Mucosa of stomach (tissue), 1 donor: ENCODE results near the gene ERMAP.
"Not testable (repeated sequence)": the region's sequence is repeated elsewhere in the genome, so short reads cannot be mapped to it uniquely, and the experiment has no call there.

ENCODE experiments used
- H3K27me3 ChIP-seq: one replicate; pipeline ENCODE4 v1.7.0; 2013; ENCODE audit warnings: mild to moderate bottlenecking, low read length; ENCODE audit not compliant: control insufficient read depth, insufficient read depth
- H3K36me3 ChIP-seq: one replicate; pipeline ENCODE4 v1.7.0; 2013; ENCODE audit warnings: low read length; ENCODE audit not compliant: control insufficient read depth, insufficient read depth
- H3K4me1 ChIP-seq: one replicate; pipeline ENCODE4 v1.7.0; 2013; ENCODE audit warnings: mild to moderate bottlenecking, low read length; ENCODE audit not compliant: control insufficient read depth, insufficient read depth
- H3K4me3 ChIP-seq: one replicate; pipeline ENCODE4 v1.7.0; 2013; ENCODE audit warnings: low read length
- H3K9ac ChIP-seq: one replicate; pipeline ENCODE4 v1.7.0; 2013; ENCODE audit warnings: mild to moderate bottlenecking, low read length, moderate library complexity
- H3K9me3 ChIP-seq: one replicate; pipeline ENCODE4 v1.7.0; 2013; ENCODE audit warnings: mild to moderate bottlenecking, low read length, moderate library complexity; ENCODE audit not compliant: control insufficient read depth
- donor health status: Pancreatic carcinoma.

Gene ERMAP

GRCh38 chr1:42847721-42848460, 31.0 kb downstream of the ERMAP start:
- Histone ChIP-seq H3K4me1 (peaks cover 10% of the 10 kb centered on the region), H3K9ac (no peak overlapping the region), H3K4me3 (no peak overlapping the region), H3K27me3 (no peaks in the 10 kb centered on the region), H3K36me3 (peaks cover 7% of the 10 kb centered on the region), H3K9me3 (no peaks in the 10 kb centered on the region)

- Histone ChIP-seq H3K9ac (no peak overlapping the region), H3K4me3 (no peak overlapping the region), H3K27me3 (no peaks in the 10 kb centered on the region), H3K9me3 (no peaks in the 10 kb centered on the region), H3K36me3 (peaks cover 7% of the 10 kb centered on the region), H3K4me1 (peaks cover 10% of the 10 kb centered on the region)
These were observed 32.1 kb downstream of the ERMAP start for GRCh38 chr1:42848823-42849537.

- Histone ChIP-seq H3K4me1 (peaks cover 10% of the 10 kb centered on the region), H3K4me3 (no peak overlapping the region), H3K27me3 (no peaks in the 10 kb centered on the region), H3K9me3 (no peaks in the 10 kb centered on the region), H3K36me3 (peaks cover 7% of the 10 kb centered on the region), H3K9ac (no peak overlapping the region)
These were observed 33.0 kb downstream of the ERMAP start for GRCh38 chr1:42849944-42850343.

- no peak overlapping the region for H3K9ac ChIP-seq
- no peak overlapping the region for H3K4me3 ChIP-seq
- no peaks in the 10 kb centered on the region for H3K9me3 ChIP-seq
- H3K27me3 ChIP-seq: no peaks in the 10 kb centered on the region
- peaks cover 7% of the 10 kb centered on the region for H3K36me3 ChIP-seq
- peaks cover 10% of the 10 kb centered on the region for H3K4me1 ChIP-seq
These were observed 34.5 kb downstream of the ERMAP start for GRCh38 chr1:42851420-42851819.

GRCh38 chr1:42851960-42852607, 35.2 kb downstream of the ERMAP start:
- Histone ChIP-seq H3K4me3 (no peak overlapping the region), H3K9ac (no peak overlapping the region), H3K27me3 (no peaks in the 10 kb centered on the region), H3K9me3 (no peaks in the 10 kb centered on the region), H3K4me1 (peaks cover 7% of the 10 kb centered on the region), H3K36me3 (peaks cover 7% of the 10 kb centered on the region)

- Histone ChIP-seq H3K27me3 (no peaks in the 10 kb centered on the region), H3K4me3 (no peak overlapping the region), H3K4me1 (peaks cover 2% of the 10 kb centered on the region), H3K9ac (no peak overlapping the region), H3K36me3 (peaks cover 7% of the 10 kb centered on the region), H3K9me3 (no peaks in the 10 kb centered on the region)
These were observed 35.7 kb downstream of the ERMAP start for GRCh38 chr1:42852608-42852980.

GRCh38 chr1:42853116-42853884, 36.4 kb downstream of the ERMAP start:
- Histone ChIP-seq H3K9me3 (no peaks in the 10 kb centered on the region), H3K9ac (no peak overlapping the region), H3K4me1 (no peaks in the 10 kb centered on the region), H3K27me3 (no peaks in the 10 kb centered on the region), H3K36me3 (peaks cover 7% of the 10 kb centered on the region), H3K4me3 (no peak overlapping the region)

GRCh38 chr1:42856554-42856953, 39.6 kb downstream of the ERMAP start:
- H3K4me1 ChIP-seq, H3K27me3 ChIP-seq, H3K9me3 ChIP-seq, H3K9ac ChIP-seq, H3K4me3 ChIP-seq, H3K36me3 ChIP-seq: not testable (repeated sequence)

GRCh38 chr1:42859366-42859765, 42.4 kb downstream of the ERMAP start:
- not testable (repeated sequence) for H3K36me3 ChIP-seq, H3K9me3 ChIP-seq, H3K4me1 ChIP-seq, H3K4me3 ChIP-seq, H3K9ac ChIP-seq, H3K27me3 ChIP-seq

- H3K36me3 ChIP-seq: no peaks in the 10 kb centered on the region
- no peaks in the 10 kb centered on the region for H3K4me1 ChIP-seq
- no peak overlapping the region for H3K9ac ChIP-seq
These were observed 43.6 kb downstream of the ERMAP start for GRCh38 chr1:42860339-42861013.

GRCh38 chr1:42861014-42861399, 44.1 kb downstream of the ERMAP start:
- Histone ChIP-seq H3K27me3 (peaks cover 5% of the 10 kb centered on the region), H3K4me1 (no peaks in the 10 kb centered on the region), H3K4me3 (no peak overlapping the region), H3K9ac (no peak overlapping the region), H3K36me3 (no peaks in the 10 kb centered on the region), H3K9me3 (no peaks in the 10 kb centered on the region)

More at GRCh38 chr1:42860339-42861013, 43.6 kb downstream of the ERMAP start:
- H3K9me3 ChIP-seq: no peaks in the 10 kb centered on the region
- H3K4me3 ChIP-seq: no peak overlapping the region
- peaks cover 5% of the 10 kb centered on the region for H3K27me3 ChIP-seq
